IMR-90 (cell line): ENCODE measurements around the gene CHRNA3. TPM values are rescaled to one million over a fixed set of nuclear protein-coding genes. Genes with fewer than 3 reads are reported as not detected.

Experiments
- ATAC-seq: fragments of 200-7000 bp; cut with Tn5 transposase; 2 replicates; pipeline ENCODE4 v1.9.1; 2020; ENCODE audit warnings: low read depth, mild to moderate bottlenecking, moderate library complexity
- BruUV-seq: library from RNA; stranded (reverse); fragments of 400-500 nt; replicated peaks from 2 replicates; lab custom pipeline; 2021; lab: Mats Ljungman, UMichigan
- CTCF ChIA-PET: fragments of 300-600 bp; formaldehyde crosslinking; extraction: SDS; loops from one replicate; lab custom pipeline; 2021; ENCODE audit warnings: antibody characterized with exemption; lab: Yijun Ruan, JAX
- POLR2A ChIA-PET: fragments of 300-600 bp; sonication (Branson Sonifier 250); formaldehyde crosslinking; loops from one replicate; lab custom pipeline; 2022; ENCODE audit warnings: antibody characterized with exemption; ENCODE audit not compliant: unreplicated experiment; lab: Charles Lee
- DNase-seq: peaks from one replicate; pipeline ENCODE4 v3.0.0; 2013
- H2AFZ ChIP-seq: replicated peaks from 2 replicates; pipeline ENCODE3; 2013; ENCODE audit warnings: low read length, mild to moderate bottlenecking; ENCODE audit not compliant: poor library complexity
- H2AK5ac ChIP-seq: 2 replicates; pipeline ENCODE4 v1.6.1; 2013; ENCODE audit warnings: low read depth, low read length, inconsistent platforms
- H2AK9ac ChIP-seq: replicated peaks from 2 replicates; pipeline ENCODE3; 2013; ENCODE audit warnings: mild to moderate bottlenecking, low read depth, low read length, moderate library complexity; ENCODE audit not compliant: poor library complexity
- H2BK120ac ChIP-seq: 2 replicates; pipeline ENCODE4 v1.6.1; 2013; ENCODE audit warnings: low read depth, low read length, inconsistent platforms
- H2BK15ac ChIP-seq: 3 replicates; pipeline ENCODE4 v1.6.1; 2013; ENCODE audit warnings: low read depth, low read length, inconsistent platforms
- H2BK20ac ChIP-seq: 2 replicates; pipeline ENCODE4 v1.6.1; 2013; ENCODE audit warnings: low read depth, mild to moderate bottlenecking, inconsistent platforms, low read length, moderate library complexity
- H2BK5ac ChIP-seq: 2 replicates; pipeline ENCODE4 v1.6.1; 2013; ENCODE audit warnings: mild to moderate bottlenecking, low read depth, low read length, inconsistent platforms; ENCODE audit not compliant: poor library complexity, severe bottlenecking
- H3K14ac ChIP-seq: replicated peaks from 2 replicates; pipeline ENCODE4 v1.6.1; 2013; ENCODE audit warnings: low read depth, low read length, inconsistent platforms
- H3K18ac ChIP-seq: 2 replicates; pipeline ENCODE4 v1.6.1; 2013; ENCODE audit warnings: low read depth, low read length, control low read depth
- H3K23ac ChIP-seq: 2 replicates; pipeline ENCODE4 v1.6.1; 2013; ENCODE audit warnings: low read depth, low read length, inconsistent platforms
- H3K27ac ChIP-seq: 2 replicates; pipeline ENCODE4 v1.5.1; 2013; ENCODE audit warnings: mild to moderate bottlenecking, control low read depth, low read length; ENCODE audit not compliant: insufficient read depth
- H3K27me3 ChIP-seq: 2 replicates; pipeline ENCODE4 v1.6.1; 2013; ENCODE audit warnings: low read length; ENCODE audit not compliant: control insufficient read depth, insufficient read depth
- H3K36me3 ChIP-seq: 2 replicates; pipeline ENCODE4 v1.6.1; 2013; ENCODE audit warnings: low read length, mixed read lengths; ENCODE audit not compliant: control insufficient read depth, insufficient read depth
- H3K4ac ChIP-seq: 2 replicates; pipeline ENCODE4 v1.6.1; 2013; ENCODE audit warnings: low read depth, low read length, inconsistent platforms
- H3K4me1 ChIP-seq: 2 replicates; pipeline ENCODE4 v1.6.1; 2013; ENCODE audit warnings: low read length, mixed read lengths; ENCODE audit not compliant: control insufficient read depth, insufficient read depth
- H3K4me2 ChIP-seq: 2 replicates; pipeline ENCODE4 v1.6.1; 2013; ENCODE audit warnings: low read depth, mild to moderate bottlenecking, control low read depth, low read length, moderate library complexity
- H3K4me3 ChIP-seq: 2 replicates; pipeline ENCODE4 v1.5.1; 2013; ENCODE audit warnings: low read depth, mild to moderate bottlenecking, control low read depth, low read length, moderate library complexity; ENCODE audit not compliant: insufficient read depth
- H3K56ac ChIP-seq: 2 replicates; pipeline ENCODE4 v1.6.1; 2013; ENCODE audit warnings: low read length, inconsistent platforms; ENCODE audit not compliant: insufficient read depth; ENCODE audit errors: extremely low read depth
- H3K79me1 ChIP-seq, 2 experiments: 2 replicates each; pipeline ENCODE4 v1.6.1; 2013; ENCODE audit warnings: low read length in 2 of 2, inconsistent platforms in 1 of 2, low read depth in 1 of 2
- H3K9ac ChIP-seq: 2 replicates; pipeline ENCODE4 v1.6.1; 2013; ENCODE audit warnings: low read depth, low read length, control low read depth
- H3K9me1 ChIP-seq: 2 replicates; pipeline ENCODE4 v1.6.1; 2013; ENCODE audit warnings: low read length, inconsistent platforms; ENCODE audit not compliant: insufficient read depth
- H3K9me3 ChIP-seq: 2 replicates; pipeline ENCODE4 v1.6.1; 2013; ENCODE audit warnings: low read length; ENCODE audit not compliant: control insufficient read depth, insufficient read depth
- H4K20me1 ChIP-seq: 2 replicates; pipeline ENCODE4 v1.6.1; 2013; ENCODE audit warnings: low read length, inconsistent platforms; ENCODE audit not compliant: insufficient read depth
- H4K5ac ChIP-seq: 2 replicates; pipeline ENCODE4 v1.6.1; 2013; ENCODE audit warnings: mild to moderate bottlenecking, low read depth, low read length, control low read depth
- H4K8ac ChIP-seq, 2 experiments: 2 replicates each; pipeline ENCODE4 v1.6.1; 2013; ENCODE audit warnings: low read depth in 2 of 2, low read length in 2 of 2, control low read depth in 1 of 2, inconsistent platforms in 1 of 2
- H4K91ac ChIP-seq: 2 replicates; pipeline ENCODE4 v1.6.1; 2013; ENCODE audit warnings: low read depth, low read length, inconsistent platforms; ENCODE audit not compliant: insufficient read depth
- CEBPB ChIP-seq: IDR thresholded peaks from 2 replicates; pipeline ENCODE4 v1.6.1; 2012; ENCODE audit warnings: low read depth, low read length, improper control_type of control experiment
- CHD1 ChIP-seq: IDR thresholded peaks from 2 replicates; pipeline ENCODE4 v1.6.1; 2012; ENCODE audit warnings: low read depth, low read length, improper control_type of control experiment
- FOS ChIP-seq: fragments of 150-350 bp; IDR thresholded peaks from 2 replicates; pipeline ENCODE4 v1.6.1; 2016; ENCODE audit warnings: low read depth, low read length
- NFE2L2 ChIP-seq: fragments of 150-350 bp; IDR thresholded peaks from 2 replicates; pipeline ENCODE4 v1.6.1; 2016; ENCODE audit warnings: low read depth, mild to moderate bottlenecking, low read length
- POLR2A ChIP-seq: IDR thresholded peaks from 2 replicates; pipeline ENCODE4 v1.6.1; 2012; ENCODE audit warnings: mild to moderate bottlenecking, low read depth, low read length
- RCOR1 ChIP-seq: IDR thresholded peaks from 2 replicates; pipeline ENCODE4 v1.6.1; 2012; ENCODE audit warnings: mild to moderate bottlenecking, low read length, improper control_type of control experiment; ENCODE audit not compliant: insufficient replicate concordance
- WGBS, 2 experiments: methylation state at CpG; one replicate each; pipeline versions ENCODE4 v1.1.5 to v1.1.7; 2013; ENCODE audit warnings: missing lambda C conversion rate in 2 of 2; ENCODE audit not compliant: insufficient read length in 1 of 2; ENCODE audit errors: extremely low coverage in 2 of 2; 5-methylcytosine and 5-hydroxymethylcytosine counted together
- dilution Hi-C: fragments of 300-500 bp; cut with HindIII; formaldehyde crosslinking; loops from one replicate; pipeline ENCODE4 v1.14.3; 2018; ENCODE audit warnings: low sequenced_read_pairs; ENCODE audit not compliant: unreplicated experiment
- in situ Hi-C: fragments of 300-500 bp; cut with MboI; formaldehyde crosslinking; loops from 3 replicates; pipeline ENCODE4 v1.14.3; 2019; ENCODE audit warnings: low sequenced_read_pairs, inconsistent platforms, mixed read lengths
- intact Hi-C: fragments of 100-400 bp; cut with micrococcal nuclease; formaldehyde crosslinking; loops from 2 replicates; pipeline ENCODE4 v1.10.0; 2022
- polyA plus RNA-seq, 3 experiments: library from polyadenylated mRNA; depleted of rRNA; stranded (reverse); fragments of >200 nt; gene quantifications; 2 replicates each; pipeline ENCODE4 v1.2.3, GENCODE V29; 2012; ENCODE audit warnings: low replicate concordance in 1 of 3
- total RNA-seq: library from RNA; depleted of rRNA; stranded (reverse); fragments of >200 nt; gene quantifications from 2 replicates; pipeline ENCODE4 v1.2.3, GENCODE V29; 2012
- TF ChIP-seq, protein P1 (sequence below): conservative IDR thresholded peaks from 2 replicates; pipeline ENCODE4 v1.5.1; 2012; ENCODE audit warnings: mild to moderate bottlenecking, low read depth, low read length, improper control_type of control experiment
- TF ChIP-seq, protein P2 (sequence below): fragments of 150-350 bp; IDR thresholded peaks from 2 replicates; pipeline ENCODE4 v1.6.1; 2016; ENCODE audit warnings: low read depth, mild to moderate bottlenecking, low read length, moderate library complexity, borderline replicate concordance
- TF ChIP-seq, protein P3 (sequence below): fragments of 150-350 bp; IDR thresholded peaks from 2 replicates; pipeline ENCODE4 v1.6.1; 2017; ENCODE audit warnings: mild to moderate bottlenecking, antibody characterized with exemption, low read length, low read depth

CHRNA3 gene
- total and polyA plus RNA-seq, 2 of the 4 experiments (the other 2 are of a cell fraction), result not detected

DNA sequence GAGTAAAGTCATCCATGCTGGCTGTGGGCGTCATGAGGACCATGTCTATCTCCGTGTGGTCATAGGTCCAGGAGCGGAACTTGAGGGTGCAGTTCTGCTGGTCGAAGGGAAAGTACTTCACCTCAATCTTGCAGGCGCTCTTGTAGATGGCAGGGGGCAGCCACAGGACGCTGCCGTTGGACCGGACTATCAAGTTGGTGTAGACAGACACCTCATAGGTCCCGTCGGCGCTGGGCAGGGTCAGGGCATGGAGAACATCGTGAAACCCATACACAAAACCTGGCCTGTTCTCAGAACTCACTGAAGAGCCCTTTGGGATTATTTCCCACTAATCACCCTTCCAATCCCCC is 8.9 kb upstream of the CHRNA3 start:
- no TSS peak for BruUV-seq
- Histone ChIP-seq H2BK20ac (no peak overlapping the region), H3K79me1 (no peaks in the 10 kb centered on the region), H3K4me1 (no peaks in the 10 kb centered on the region), H2AK9ac (no peak overlapping the region), H2BK120ac (no peak overlapping the region), H3K4ac (no peak overlapping the region), H4K91ac (no peak overlapping the region), H3K27ac (no peak overlapping the region), H3K27me3 (peaks cover 57% of the 10 kb centered on the region), H4K20me1 (no peaks in the 10 kb centered on the region), H4K8ac (no peak overlapping the region), H3K23ac (no peak overlapping the region), H2BK15ac (no peak overlapping the region), H3K4me3 (no peak overlapping the region), H3K56ac (no peak overlapping the region), H3K36me3 (no peaks in the 10 kb centered on the region), H2AK5ac (no peak overlapping the region), H2AFZ (peak overlapping the region; percentile 21), H3K9me3 (peaks cover 5% of the 10 kb centered on the region), H3K9me1 (no peaks in the 10 kb centered on the region), H3K4me2 (no peak overlapping the region), H3K14ac (no peak overlapping the region), H3K18ac (no peak overlapping the region), H2BK5ac (no peak overlapping the region), H3K9ac (no peak overlapping the region), H4K5ac (no peak overlapping the region)
- ATAC-seq (no peak), DNase-seq (no peak)
- dilution Hi-C loops (no loop called here), in situ Hi-C loops (no loop called here), intact Hi-C loops (no loop called here)
- TF ChIP-seq, protein P1, sequence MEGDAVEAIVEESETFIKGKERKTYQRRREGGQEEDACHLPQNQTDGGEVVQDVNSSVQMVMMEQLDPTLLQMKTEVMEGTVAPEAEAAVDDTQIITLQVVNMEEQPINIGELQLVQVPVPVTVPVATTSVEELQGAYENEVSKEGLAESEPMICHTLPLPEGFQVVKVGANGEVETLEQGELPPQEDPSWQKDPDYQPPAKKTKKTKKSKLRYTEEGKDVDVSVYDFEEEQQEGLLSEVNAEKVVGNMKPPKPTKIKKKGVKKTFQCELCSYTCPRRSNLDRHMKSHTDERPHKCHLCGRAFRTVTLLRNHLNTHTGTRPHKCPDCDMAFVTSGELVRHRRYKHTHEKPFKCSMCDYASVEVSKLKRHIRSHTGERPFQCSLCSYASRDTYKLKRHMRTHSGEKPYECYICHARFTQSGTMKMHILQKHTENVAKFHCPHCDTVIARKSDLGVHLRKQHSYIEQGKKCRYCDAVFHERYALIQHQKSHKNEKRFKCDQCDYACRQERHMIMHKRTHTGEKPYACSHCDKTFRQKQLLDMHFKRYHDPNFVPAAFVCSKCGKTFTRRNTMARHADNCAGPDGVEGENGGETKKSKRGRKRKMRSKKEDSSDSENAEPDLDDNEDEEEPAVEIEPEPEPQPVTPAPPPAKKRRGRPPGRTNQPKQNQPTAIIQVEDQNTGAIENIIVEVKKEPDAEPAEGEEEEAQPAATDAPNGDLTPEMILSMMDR, result no peak
- TF ChIP-seq, protein P2, sequence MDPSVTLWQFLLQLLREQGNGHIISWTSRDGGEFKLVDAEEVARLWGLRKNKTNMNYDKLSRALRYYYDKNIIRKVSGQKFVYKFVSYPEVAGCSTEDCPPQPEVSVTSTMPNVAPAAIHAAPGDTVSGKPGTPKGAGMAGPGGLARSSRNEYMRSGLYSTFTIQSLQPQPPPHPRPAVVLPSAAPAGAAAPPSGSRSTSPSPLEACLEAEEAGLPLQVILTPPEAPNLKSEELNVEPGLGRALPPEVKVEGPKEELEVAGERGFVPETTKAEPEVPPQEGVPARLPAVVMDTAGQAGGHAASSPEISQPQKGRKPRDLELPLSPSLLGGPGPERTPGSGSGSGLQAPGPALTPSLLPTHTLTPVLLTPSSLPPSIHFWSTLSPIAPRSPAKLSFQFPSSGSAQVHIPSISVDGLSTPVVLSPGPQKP, result no peak
- TF ChIP-seq FOS, result no peak
- TF ChIP-seq RCOR1, result no peak
- TF ChIP-seq CEBPB, result no peak
- no peak for TF ChIP-seq NFE2L2
- TF ChIP-seq, protein P3, sequence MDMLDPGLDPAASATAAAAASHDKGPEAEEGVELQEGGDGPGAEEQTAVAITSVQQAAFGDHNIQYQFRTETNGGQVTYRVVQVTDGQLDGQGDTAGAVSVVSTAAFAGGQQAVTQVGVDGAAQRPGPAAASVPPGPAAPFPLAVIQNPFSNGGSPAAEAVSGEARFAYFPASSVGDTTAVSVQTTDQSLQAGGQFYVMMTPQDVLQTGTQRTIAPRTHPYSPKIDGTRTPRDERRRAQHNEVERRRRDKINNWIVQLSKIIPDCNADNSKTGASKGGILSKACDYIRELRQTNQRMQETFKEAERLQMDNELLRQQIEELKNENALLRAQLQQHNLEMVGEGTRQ, result no peak
- TF ChIP-seq POLR2A, result no peak
- no peak for TF ChIP-seq CHD1
- WGBS, 2 experiments, result no CpG with 5 or more reads among the region's 12 CpGs
- ChIA-PET POLR2A (no interaction called here), CTCF (no interaction called here)
